ENCODE measurements around the gene HNF1A.
"Not testable (repeated sequence)": the region's sequence is repeated elsewhere in the genome, so short reads cannot be mapped to it uniquely, and the experiment has no call there.

The HNF1A gene, protein sequence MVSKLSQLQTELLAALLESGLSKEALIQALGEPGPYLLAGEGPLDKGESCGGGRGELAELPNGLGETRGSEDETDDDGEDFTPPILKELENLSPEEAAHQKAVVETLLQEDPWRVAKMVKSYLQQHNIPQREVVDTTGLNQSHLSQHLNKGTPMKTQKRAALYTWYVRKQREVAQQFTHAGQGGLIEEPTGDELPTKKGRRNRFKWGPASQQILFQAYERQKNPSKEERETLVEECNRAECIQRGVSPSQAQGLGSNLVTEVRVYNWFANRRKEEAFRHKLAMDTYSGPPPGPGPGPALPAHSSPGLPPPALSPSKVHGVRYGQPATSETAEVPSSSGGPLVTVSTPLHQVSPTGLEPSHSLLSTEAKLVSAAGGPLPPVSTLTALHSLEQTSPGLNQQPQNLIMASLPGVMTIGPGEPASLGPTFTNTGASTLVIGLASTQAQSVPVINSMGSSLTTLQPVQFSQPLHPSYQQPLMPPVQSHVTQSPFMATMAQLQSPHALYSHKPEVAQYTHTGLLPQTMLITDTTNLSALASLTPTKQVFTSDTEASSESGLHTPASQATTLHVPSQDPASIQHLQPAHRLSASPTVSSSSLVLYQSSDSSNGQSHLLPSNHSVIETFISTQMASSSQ

GRCh38 chr12:120978296-120979219 lies at the start of gene HNF1A:
Gene HNF1A (plus strand): TSS chr12:120978543. CDS start chr12:120978769, 226 bp downstream.
- DNase-seq = no peak

- DNase-seq = no peak
Measured at GRCh38 chr12:120928864-120929652, 49.3 kb upstream of the HNF1A start.

DNA sequence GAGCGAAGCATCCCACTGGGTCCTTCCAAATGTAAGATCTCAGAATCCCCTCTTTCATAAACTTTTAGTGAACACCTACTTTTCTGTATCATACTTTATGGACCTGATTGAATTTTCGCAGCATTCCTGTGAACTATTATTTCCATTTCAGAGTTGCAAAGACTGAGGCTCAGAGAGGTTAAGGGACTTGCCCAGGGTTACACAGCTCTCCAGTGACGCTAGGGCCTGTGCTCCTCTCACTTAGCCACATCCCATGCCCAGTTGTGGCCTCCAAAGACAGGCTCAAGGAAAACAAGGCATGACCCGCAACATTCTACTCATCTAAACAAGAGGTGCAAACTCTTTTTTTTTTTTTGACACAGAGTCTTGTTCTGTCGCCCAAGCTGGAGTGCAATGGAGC lies 48.3 kb upstream of the HNF1A start:
- no peak for DNase-seq

- no peak for DNase-seq
Measured at GRCh38 chr12:120932058-120932457, 46.3 kb upstream of the HNF1A start.

DNA sequence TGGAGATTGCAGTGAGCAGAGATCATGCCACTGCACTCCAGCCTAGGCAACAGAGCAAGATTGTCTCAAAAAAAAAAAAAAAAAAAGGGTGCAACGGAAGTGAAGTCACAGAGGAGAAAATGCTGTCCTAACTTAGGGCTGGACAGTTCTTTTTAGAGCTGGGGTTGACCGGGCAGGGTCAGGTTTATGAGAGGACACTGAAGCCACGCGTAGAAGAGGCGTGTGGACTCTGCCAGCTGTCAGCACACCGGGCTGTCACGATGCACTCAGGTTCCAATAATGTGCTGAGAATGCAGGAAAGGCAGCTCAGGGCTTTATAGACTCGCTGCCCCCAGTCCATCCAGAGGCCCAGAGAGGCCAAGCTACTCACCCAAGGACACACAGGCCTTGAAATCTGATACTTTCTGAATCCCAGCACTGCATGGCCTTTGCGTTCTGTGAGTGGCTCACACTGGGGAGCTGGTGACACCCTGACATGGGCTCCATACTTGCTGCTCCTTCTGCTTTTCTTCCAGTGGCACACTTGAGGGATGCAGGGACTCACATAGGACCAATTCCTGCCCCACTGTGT lies 45.3 kb upstream of the HNF1A start:
- DNase-seq = no peak

- no peak for DNase-seq
Measured at GRCh38 chr12:120933786-120934185, 44.6 kb upstream of the HNF1A start.

DNA sequence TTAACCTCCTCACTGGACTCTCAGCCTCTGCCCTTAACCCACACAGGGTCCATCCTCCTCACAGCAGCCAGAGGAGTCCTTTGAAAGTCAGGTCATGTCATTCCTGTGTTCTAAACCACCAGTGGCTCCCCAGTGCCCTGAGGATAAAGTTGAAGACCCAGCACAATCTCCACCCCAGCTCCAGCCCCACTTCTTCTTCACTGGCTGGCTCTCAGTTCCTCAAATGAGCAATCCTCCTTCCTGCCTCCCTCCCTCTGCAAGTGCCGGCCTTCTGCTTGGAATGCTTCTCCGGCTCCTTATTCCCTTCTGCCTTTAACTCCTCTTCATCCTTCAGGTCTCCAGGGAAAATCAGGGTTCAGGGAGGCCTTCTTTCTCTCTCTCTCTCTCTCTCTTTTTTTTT lies 42.1 kb upstream of the HNF1A start:
- DNase-seq = no peak

DNA sequence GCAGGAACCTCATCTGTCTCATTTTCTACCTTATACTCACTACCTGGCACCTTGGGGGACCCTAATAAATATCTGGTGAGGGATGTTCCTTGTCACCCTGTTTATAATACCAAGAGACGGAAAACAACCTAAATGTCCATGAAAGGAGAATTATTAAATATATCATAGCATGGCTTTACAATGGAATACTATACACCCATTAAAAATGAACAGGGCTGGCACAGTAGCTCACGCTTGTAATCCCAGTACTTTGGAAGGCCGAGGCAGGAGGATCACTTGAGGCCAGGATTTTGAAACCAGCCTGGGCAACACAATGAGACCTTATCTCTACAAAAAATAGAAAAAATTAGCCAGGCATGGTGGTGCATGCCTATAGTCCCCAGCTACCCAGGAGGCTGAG lies 39.8 kb upstream of the HNF1A start:
- no peak for DNase-seq

DNA sequence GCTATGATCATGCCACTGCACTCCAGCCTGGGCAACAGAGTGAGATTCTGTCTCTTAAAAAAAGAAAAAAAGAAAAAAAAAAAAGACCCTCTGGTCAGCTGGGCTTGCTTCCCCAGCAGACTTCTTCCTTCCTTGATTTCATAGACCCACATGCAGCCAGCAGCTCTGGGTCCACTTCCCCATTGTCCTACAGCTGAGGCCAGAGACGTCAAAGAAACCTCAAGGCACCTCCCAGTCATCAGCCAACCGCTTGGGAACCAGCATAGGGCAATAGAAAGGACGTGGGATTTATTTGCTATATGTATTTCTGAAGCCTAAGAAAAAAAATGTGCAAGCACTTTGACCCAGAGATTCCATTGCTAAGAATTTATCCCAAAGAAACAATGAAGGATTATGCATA lies 38.8 kb upstream of the HNF1A start:
- no peak for DNase-seq

DNA sequence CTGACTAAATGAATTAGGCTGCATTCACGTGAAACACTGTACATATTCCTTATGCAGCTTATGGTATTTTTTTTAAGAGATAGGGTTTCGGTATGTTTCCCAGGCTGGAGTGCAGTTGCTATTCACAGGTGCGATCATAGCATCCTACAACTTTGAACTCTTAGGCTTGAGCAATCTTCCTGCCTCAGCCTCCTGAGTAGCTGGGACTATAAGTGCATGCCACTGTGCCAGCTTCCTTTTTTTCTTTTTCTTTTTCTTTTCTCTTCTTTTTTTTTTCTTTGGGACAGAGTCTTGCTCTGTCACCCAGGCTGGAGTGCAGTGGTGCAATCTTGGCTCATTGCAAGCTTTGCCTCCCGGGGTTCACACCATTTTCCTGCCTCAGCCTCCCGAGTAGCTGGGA lies 38.3 kb upstream of the HNF1A start:
- no peak for DNase-seq

DNA sequence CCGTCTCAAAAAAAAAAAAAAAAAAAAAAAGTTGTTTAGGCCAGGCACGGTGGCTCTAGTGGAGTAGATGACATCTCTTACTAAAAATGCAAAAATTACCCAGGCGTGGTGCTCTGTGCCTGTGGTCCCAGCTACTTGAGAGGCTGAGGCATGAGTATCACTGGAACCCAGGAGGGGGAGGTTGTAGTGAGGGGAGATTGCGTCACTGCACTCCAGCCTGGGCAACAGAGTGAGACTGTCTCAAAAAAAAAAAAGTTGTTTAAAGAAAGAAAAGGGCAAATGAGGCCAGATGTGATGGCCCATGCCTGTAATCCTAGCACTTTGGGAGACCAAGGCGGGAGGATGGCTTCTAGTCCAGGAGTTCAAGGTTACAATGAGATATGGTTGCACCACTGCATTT lies 37.5 kb upstream of the HNF1A start:
- DNase-seq = no peak

GRCh38 chr12:120941412-120941811 lies 36.9 kb upstream of the HNF1A start:
- DNase-seq = no peak

GRCh38 chr12:120941846-120942405 lies 36.4 kb upstream of the HNF1A start:
- no peak for DNase-seq

DNA sequence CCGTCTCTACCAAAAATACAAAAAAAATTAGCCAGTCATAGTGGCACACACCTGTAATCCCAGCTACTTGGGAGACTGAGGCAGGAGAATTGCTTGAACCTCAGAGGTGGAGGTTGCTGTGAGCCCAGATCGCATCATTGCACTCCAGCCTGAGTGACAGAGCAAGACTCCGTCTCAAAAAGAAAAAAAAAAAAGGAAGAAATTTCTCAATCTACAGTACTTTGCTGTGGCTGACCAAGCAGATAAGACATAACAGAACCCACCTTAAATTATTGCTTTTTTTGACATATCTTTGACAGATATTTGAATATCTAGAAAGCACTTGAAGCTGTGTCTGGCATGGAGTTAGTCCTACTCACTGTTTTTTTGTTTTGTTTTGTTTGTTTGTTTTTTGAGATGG lies 34.9 kb upstream of the HNF1A start:
- DNase-seq = no peak

- peak in 1 of 2 experiments; percentile 58 for DNase-seq
Measured at GRCh38 chr12:120944645-120945217, 33.6 kb upstream of the HNF1A start.

- not testable (repeated sequence) for DNase-seq
Measured at GRCh38 chr12:120945516-120945915, 32.8 kb upstream of the HNF1A start.

DNA sequence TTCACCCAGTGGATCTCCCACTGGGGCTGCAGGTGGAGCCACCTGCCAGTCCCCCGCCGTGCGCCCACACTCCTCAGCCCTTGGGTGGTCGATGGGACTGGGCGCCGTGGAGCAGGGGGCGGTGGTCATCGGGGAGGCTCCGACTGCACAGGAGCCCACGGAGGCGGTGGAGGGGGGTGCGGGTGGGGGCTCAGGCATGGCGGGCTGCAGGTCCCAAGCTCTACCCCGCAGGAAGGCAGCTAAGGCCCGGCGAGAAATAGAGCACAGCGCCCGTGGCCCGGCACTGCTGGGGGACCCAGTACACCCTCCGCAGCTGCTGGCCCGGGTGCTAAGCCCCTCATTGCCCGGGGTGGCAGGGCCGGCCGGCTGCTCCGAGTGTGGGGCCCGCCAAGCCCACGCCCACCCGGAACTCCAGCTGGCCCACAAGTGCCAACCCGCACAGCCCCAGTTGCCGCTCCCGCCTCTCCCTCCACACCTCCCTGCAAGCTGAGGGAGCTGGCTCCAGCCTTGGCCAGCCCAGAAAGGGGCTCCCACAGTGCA lies 28.0 kb upstream of the HNF1A start:
- not testable (repeated sequence) for DNase-seq

DNA sequence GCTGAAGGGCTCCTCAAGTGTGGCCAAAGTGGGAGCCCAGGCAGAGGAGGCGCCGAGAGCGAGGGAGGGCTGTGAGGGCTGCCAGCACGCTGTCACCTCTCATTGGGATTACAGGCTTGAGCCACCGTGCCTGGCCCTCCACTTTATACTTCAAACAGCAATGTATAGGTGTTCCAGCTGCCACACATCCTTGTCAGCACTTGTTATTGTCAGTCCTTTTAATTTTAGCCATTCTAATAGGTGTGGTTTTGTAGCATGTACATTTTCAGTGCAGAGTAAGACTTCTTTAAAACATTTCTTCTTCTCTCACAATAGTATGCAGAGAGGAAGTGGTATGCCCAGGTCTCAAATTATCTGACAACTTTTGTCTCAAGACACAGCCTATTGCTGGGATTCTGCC lies 27.5 kb upstream of the HNF1A start:
- no peak for DNase-seq

DNA sequence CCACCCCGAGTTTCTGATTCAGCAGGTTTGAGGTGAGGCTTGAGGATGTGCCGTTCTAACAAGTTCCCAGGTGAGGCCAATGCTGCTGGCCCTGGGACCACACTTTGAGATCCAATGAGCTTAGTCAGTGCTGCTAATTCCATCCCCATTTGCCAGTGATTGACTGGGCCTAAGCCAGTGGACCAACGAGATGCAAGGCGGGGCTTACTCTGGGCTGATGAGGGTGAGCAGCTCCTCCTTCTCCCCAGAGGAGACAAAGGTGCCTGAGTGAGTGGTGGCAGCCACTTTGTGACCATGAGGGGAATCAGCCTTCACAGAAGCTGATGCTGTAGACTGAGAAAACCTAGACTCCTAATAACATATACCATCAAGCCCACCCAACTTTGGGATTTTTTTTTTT lies 23.1 kb upstream of the HNF1A start:
- no peak for DNase-seq

DNA sequence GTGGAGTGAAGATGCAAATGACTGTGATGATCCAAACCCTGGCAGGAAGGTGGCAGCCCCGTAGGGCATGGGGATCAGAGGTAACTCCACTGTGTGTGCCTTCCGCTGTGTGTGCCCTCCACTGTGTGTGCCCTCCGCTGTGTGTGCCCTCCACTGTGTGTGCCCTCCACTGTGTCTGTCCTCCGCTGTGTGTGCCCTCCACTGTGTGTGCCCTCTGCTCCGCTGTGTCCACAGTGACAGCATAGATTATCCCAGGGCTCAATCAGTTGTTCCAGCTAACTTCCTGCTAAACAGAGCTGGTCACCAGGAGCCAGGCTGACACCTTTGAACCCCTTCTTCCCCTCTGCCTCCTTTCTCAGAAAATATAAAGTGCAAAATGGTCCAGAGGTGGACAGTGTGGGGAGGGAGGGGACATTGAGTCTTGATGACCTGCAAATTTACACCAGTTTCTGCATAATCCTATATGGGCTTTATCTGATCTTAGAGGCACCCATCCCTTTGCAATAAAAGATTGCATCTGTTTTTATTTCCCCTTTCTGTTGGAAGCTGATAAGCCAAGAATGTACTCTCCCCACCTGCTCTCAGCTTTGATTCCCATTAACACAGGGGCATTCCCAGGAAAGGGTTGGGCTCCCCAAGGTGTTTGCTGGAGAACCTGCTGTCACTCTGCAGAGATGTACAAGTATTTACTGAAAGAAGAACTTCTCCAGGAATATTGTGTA lies 21.6 kb upstream of the HNF1A start:
- DNase-seq = no peak

Data from SW 1271 (cell line).